Stimulated activated CD4-positive, alpha-beta T cell treated with anti-CD3 and anti-CD28 coated beads, Interleukin-1b, Interleukin-23, amount 100 ng/mL, for 48 hours (primary cell): ENCODE results near the gene FGFBP2.

Experiments used
- DNase-seq: peaks from one replicate; pipeline ENCODE4 v3.0.0-alpha.2; 2020

The FGFBP2 gene

DNA sequence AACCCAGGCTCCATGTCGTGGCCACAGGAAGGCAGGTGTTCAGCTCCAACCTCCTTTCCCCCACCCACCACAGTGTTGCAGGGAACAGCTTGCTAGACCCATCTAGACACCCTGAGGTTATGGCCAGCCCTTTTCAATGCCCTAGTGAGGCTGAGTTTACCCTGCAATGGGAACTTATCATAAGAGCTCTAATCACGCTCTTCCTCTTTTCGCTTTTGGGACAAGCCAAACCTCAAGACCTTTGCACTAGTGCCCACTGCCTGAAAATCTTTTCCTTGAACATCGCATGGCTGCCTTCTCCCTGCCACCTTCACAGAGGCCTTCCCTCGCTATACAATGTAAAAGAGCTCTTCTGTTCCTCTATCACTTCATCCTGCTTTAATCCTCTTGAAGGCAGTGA lies 2.4 kb upstream of the FGFBP2 start:
- no peak for DNase-seq

DNA sequence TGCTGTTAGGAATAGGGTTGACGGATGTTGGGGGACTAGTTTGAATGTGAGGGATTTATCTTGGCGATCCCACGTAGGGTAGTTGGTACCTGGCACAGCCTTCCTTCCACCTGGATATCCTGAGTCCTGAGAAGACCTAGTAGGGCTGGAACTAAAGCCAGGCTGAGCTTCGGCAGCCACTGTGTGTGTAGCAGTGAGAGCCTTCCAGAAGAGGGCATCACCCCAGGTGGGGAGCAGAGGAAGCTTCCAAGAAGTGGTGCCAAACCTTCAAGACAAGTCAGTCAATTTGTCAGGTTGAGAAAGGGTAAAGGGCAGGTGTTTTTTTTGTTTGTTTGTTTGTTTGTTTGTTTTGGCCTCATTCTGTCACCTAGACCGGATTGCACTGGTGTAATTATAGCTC lies 1.2 kb upstream of the FGFBP2 start:
- no peak for DNase-seq

DNA sequence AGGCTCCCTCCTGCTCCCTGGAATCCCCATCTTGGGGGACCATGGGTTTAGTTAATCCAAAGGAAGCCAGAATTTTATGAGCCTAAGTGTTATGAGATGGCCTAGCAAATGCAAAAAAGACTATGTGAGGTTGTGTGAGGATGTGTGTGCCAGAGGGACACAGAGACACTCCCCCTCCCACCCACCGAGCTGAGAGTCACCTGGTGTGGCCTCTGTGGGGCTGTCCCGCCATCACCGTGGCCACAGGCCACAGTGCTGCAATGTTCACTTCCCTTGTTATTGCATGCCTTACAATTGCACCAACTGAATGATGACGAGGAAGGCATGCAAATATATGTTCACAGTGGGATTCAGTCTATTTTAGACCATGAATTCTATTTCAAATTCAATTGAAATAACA lies 601 bp upstream of the FGFBP2 start:
- peak; percentile 61 for DNase-seq

DNA sequence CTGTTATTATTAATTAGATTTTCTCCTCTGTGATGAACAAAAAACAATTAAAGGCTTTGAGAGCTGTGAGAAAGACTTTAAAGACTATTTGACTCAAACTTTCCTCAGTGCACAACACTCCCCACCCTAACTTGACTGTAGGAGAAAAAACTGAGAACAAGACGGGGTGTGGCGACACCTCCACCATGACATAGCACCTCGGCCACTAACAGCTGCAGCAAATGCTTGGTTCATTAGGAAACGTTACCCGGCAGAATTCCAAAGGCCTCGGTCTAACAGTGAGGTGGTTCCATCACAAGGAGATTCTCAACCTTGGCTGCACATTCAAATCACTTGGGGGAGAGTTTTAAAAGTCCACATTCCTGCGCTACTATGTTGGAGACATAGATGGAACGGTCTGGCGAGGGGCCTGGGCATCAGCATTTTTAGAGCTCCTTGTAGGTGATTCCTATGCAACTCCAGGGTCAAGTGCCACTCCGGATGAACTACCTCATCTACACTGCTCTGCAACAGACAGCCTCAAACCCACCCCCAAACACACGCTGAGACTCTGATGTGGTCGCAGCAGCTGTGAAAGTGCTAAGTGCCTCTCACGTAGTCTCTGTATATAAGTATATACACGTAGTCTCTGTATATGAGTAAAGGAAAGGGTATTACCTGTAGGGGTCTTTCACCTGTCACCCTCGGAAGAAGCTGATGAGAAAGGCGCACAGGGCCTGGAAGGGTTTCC lies 1.0 kb downstream of the FGFBP2 start:
- no peak for DNase-seq

DNA sequence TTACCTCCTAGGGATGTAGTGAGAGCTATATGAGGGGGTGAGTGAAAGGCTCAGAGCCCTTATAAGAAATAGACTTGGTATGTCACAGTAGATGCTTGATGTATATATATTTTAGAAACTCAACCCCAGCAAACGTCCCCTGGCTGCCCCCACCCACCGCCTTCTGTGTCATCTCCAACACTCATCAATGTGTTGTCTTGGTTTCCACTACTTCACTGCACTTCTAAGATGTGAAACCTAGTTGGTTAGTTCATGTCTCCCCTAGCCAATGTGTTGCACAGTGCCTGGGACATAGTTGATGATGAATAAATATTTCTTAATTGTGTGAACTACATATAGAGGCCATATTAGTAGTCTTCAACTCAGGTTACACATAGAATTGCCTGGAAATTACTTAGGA lies 4.4 kb downstream of the FGFBP2 start:
- peak; percentile 19 for DNase-seq

DNA sequence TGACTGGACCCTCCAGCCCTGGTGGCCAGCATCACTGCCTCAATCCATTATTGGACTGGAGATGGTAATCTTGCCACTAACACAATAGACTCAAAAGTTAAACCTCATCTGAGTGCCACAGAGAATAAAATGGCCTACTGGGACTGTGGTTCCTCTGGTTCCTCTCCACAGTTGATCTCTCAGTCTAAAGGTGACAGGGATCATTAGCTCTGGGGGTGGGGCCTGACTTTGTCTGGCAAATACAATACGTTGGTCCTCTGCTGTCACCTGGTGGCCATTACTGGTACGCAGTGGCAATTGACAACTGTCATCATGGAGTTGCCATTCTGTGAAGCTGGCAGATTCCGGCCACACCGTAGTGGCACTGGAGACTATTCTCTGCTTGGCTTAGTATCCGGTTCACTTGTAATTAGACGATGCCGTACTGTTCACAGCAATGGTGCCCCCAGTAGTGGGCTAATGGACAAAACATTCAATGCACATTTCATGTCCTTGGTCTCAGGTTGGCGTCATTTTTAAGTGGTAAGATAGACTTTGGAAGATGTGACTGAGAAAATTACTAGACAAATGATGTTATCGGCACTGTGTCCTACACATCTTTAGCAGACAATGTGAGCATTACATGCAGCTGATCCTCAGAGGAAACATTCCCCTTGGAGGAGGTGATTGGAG lies 6.7 kb downstream of the FGFBP2 start:
- peak; percentile 81 for DNase-seq

DNA sequence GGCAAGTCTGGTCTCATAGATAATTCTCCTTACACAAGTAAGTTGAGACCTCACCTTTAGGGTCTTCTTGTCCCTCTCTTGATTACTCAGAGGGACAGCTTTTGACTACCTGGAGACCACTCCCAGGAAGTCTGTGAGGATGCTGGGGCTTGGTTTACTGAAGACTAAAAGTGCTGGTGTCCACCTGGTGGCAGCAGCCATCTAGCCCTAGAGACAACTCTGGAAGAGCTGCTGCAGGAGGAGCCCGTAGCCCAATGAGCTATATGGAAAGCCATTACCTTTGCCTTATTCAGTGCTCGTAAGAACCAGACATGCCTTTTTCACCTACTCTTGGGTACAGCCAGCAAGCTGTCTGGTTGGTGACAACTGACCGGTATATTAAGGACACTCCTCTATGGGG lies 7.3 kb downstream of the FGFBP2 start:
- DNase-seq, result no peak

DNA sequence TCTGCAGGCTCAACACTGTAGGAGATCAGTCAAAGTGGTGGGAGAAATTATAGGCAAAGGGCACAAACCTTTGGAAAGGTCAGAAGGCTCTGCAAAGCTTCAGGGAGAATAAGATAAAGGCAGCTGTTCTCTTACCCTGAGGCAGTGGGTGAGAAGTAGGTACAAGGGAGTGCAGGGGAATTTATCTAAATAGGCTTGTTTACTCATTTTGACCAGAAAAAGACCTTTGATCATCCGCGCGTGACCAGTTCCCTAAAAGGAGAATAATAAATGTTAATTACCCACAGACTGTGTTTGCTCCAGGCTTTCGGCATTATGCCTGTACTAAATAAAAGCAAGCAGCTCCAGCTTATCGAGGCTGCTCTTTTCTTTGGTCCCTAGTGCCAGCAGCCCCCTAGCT lies 9.3 kb downstream of the FGFBP2 start:
- no peak for DNase-seq

DNA sequence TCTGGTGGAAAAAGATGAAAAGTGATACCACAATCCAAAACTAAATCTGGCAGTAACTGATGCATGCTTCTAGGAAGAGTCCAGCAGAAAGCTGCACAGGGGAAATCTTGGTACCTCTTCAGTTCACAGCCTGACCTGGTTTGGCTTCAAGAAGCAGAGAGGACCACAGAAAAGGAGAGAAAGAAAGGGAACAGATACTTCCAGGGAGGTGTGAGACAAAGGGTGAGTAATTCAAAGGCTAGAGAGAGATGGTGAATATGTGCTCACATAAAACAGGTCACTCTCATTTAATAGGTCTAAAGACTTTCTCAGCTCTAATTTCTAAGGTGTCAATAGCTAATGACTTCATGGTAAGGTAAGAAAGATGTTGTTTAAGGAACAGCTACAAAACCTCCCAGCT lies 11.2 kb downstream of the FGFBP2 start:
- DNase-seq, result no peak

DNA sequence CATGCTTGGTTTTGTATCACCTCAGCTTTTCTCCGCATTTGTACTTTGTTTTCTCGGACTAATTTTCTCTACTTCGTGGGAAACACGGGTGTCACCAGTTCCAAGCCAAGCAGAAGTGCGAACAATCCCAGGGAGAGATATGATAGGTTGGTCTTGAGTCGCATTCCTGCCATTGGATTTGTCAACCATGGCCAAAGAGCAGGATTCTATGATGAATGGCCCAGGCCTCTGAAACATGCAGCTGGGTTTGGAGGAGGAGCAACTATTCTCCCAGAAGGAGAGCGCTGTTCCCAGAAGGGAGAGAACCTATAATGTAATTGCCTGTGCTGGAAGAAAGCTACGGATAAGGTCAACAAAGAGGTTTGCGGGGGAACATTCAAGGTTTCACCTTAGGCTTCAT lies 14.1 kb downstream of the FGFBP2 start:
- DNase-seq, result no peak

DNA sequence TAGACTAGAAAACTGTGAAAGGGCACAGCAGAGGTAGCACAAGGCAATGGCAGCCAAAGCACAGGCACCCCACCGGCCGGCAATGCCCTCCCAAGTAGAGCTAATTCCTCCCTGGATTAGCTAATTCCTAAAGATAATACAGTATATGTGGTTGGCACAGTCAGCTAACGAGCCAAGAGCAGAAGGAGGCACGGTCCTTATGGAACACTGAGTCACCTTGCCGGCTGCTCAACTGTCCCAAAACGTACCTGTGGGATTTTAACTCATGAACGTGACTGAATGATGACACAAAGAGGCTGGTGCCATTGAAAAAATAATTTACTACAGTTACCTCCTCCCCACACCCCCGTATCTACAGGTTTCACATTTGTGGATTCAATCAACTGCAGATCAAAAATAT lies 15.3 kb downstream of the FGFBP2 start:
- DNase-seq, result no peak

DNA sequence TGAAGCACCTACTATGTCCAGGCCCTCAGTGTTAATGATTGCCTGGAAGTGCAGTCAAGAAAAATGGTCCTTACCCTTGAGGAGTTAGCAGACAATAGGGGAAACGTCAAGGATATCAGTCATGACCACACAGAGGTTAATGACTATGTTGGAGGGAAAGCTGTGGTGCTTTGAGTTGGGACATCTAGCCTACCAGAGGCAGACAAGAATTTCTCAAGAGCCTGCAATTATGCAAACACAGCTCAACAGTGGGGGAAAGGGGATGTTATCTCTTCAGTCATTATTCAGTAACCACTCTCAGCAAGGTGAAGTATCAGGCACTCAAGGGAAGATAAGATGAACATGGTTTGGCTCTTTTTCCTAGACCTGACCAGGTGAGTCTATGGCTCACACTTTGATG lies 17.5 kb downstream of the FGFBP2 start:
- no peak for DNase-seq

DNA sequence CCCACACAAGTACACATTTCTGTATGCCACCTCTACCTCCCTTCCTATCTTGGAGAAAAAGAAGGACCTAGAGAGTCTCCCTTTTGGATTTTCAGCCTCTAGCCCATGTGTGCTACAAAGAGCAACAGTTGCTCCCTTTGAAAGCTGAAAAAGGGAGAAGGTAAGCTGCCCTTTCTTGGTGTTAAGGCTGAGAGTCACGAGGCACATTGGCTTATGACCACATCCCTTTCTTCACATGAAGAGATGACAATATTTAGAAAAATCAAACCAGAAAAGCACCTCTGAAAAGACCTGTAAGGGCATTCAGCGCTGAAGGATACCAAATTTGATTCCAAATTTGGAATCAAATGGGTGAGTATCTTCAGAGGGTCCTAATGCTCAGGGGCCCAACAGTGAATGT lies 18.1 kb downstream of the FGFBP2 start:
- DNase-seq, result no peak

DNA sequence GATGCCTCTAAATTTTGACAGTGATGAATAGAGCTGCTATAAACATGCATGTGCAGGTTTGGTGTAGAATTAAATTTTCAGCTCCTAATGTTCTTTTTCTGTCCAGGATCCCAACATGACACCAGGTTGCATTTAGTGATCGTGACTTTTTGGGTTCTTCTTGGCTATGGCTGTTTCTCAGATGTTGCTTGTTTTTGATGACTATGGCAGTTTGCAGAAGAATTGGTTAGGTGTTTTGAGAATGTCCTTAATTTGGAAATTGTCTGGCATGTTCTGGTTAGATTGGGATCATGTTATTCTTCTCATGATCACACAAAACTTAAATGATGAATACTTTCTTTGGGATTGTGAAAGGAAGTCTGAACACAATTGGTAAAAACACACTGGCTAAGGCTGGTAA lies 20.7 kb downstream of the FGFBP2 start:
- DNase-seq, result no peak

DNA sequence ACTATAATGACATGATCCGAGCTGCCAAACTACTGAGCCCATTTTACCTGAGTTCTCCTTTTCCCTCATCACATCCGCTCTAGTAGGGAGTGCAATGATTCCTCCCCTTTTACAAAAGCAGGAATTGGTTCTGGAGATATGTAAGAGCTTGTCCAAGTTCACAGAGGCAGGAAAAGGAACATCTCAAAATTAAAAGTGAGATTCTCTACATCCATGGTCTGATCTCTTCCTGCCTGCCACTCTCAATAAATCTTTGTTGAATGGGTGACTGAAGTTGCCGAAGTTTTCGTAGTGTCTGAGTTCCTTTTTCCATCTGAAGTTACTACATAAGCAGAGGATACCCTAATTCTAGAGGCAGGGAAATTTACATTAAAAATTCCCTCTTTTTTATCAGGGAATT lies 24.3 kb downstream of the FGFBP2 start, which contains the start of gene FGFBP1:
Gene FGFBP1 (minus strand): TSS at position 101 of the 400 bp plus-strand sequence. CDS start 2,108 bp downstream, outside the sequence.
- no peak for DNase-seq

DNA sequence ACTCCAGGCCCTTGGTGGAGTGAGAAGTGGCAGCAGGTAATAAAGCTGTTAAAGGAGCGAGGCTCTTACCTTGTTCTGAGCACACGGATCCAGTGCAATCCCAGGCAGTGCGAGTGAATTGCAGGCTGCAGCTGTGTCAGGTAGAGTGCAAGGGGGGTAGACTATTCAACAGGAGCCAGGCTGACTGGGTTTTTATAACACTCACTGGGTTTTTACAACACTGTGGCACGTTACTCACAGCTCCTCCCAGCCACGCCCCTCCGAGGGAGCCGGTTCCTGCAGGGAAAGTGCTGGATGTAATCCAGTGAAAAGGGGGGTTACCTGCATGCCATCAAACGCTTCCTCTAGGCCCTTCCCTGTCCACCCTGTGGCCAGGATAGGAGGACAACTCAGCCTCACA lies 24.8 kb downstream of the FGFBP2 start:
- DNase-seq, result no peak

DNA sequence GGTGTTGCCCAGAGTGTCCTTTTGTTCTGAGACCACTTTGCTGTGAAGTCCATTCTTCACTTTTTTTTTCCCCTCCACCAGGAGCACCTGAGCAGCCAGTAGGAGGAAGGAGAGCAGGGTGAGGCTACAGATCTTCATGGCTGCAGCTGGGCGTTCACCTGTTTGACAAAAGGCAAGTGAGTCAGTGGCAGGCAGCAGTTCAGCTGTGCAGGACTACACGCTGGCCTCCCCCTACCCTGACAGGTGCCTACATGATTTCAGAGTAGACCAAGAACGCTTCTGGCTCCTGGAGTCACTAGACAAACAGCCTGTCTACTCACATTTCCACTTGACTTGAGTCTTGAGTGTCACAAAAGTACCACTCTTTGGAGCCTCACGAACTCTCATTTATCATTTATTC lies 26.5 kb downstream of the FGFBP2 start:
- no peak for DNase-seq

DNA sequence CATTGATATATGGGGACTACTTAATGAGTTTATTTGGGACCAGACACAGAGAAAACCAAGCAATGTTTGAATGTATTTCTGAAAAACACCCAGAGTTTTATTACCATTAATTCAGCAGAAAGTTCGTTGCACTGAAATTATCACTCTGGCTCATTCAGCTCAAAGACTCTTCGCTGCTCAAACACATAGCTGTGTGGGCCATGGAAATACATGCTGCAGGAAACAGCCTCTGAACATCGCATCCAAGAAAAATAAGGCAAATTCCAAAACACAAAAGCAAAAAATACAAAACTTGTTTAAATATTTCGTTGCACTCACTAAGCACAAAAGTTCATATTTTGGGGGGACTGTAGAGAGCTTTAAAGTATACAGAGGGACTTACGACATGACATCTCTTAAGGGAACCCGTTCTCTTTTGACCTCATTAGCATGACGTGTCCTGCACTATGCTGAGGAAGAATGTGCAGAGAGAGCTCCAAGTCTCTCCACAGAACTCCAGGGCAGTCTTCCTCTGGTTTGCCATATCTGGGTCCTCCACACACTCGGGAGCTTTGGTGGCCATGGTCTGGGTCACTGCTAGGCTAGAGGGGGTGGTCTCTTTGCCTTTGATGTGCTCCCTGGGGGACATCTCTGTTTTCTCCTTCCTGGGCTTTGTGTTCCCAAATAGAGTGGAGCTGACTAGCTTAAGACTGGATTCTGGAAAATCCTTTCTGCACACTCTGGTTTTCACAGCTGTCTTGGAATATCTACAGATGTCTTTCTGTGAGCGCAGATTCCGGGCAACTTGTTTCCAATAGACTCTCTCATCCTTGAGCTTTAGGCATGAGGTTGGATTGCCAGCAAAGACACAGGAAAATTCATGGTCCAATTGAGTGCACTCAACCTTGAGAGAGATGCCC lies 27.2 kb downstream of the FGFBP2 start:
- no peak for DNase-seq

DNA sequence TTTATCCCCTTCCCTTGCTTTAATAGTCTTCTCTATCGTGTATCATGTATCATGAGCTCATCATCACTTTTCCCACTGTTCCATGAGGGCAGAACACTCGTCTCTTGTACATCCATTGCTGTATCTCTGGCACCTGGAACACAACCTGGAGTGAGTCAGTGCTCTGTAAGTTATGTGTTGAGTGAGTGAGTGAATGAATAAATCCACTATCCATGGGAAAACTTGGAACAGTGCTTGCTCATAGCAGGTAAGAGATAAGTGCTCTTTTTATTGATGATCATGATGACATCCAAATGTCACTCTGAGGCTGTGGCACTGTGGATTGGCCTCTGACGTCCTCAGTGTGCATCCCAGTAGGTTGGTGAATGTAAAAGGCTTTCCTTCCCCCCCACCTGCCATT lies 28.7 kb downstream of the FGFBP2 start:
- DNase-seq, result no peak

DNA sequence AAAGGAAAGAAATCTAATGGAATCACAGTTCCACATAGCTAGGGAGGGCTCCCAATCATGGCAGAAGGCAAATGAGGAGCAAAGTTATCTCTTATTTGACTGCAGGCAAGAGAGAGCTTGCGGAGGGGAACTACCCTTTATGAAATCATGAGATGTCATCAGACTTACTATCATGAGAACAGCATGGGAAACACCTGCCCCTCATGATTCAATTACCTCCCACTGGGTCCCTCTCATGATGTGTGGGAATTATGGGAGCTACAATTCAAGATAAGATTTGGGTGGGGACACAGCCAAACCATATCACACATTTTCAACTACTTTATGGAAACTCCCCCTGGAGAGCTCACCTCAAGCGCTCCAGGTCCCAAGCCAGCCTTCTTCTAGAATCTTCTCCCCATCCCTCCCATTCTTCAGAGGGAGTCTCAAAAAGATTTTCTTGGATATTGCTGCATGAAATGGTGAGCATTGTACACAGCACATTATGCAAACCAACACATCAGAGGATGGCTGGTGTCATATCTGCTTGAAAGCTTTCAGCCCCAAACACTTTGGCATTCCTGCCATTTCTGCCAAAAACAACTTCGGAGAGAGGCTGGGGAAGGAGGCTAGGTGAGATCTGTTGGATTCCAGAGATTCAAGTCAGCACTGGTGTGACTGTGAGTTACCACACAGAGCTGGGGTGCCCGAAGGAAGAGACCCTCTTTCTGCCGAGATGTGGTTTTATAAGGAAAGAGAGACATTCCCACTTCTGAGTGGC lies 31.3 kb downstream of the FGFBP2 start:
- no peak for DNase-seq

DNA sequence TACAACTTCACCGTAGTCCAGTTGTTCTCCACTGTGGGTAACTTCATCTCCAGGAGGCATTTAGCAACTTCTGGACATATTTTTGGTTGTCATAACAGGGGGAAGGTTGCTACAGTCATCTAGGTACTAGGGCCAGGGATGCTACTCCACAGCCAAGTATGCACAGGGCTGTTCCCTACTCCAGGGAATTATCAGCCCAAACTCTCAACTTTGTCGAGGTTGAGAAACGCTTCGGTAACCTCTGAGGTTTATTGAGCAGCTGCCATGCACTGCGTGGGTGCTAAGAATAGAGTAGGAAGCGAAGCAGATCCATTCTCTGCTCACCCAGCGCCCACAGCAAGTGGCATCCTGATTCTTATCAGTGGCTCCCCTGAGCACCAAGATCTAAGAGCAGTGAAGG lies 32.7 kb downstream of the FGFBP2 start:
- DNase-seq, result no peak

DNA sequence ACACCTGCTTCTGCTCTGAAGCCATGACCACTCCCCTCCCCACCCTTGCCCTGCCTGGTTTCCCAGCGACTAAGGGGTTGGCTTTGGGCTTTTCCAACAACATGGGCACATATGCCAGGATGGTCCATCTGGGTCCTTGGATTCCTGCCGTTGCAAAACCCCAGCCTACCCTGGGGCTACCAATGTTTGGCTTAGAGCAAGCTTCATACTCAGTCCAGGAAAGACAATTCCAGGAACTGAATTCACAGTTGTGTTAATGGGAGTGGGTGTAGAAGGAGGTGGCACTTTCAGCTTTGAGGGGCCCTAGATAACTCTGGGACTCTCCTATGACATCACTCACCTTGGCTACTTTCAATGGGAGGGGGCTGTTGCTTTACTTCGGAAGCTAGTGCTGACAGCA lies 33.4 kb downstream of the FGFBP2 start:
- DNase-seq, result no peak

DNA sequence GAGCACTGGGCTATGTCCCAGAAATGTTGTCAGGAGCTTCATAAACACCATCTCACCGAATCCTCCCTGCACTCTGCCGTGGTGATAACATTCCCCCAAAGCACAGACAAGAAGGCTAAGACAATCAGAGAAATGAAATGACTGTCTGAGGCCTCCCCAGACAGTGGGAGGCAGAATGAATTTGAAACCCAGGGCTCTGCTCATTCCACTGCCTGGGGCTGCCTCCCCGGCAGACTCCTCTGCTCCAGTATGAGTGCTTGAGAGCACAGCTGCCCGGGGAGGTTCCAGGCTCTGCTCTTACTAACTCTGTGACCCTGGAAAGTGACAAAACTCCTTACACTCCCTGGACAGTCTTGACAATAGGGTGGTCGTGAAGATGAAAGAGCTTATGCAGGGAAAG lies 34.1 kb downstream of the FGFBP2 start:
- DNase-seq, result no peak
